Activated naive CD4-positive, alpha-beta T cell (primary cell): ENCODE results near the gene ROMO1.

Source experiments
- DNase-seq, 4 experiments: peaks; one replicate each; lab custom pipeline; 2025; lab: John Stamatoyannopoulos, UW

ROMO1 gene

GRCh38 chr20:35699127-35699956 lies at the start of gene ROMO1, which contains the start of gene NFS1:
TSS of gene ROMO1 (plus strand) at chr20:35699405. CDS start at chr20:35699633, 228 bp downstream.
TSS of gene NFS1 (minus strand) at chr20:35699352. CDS start at chr20:35699288, 64 bp downstream.
- DNase-seq: peak; percentile 61 to 82 (median 74)

- DNase-seq: no peak
Observed at GRCh38 chr20:35650632-35651031, 48.6 kb upstream of the ROMO1 start.

GRCh38 chr20:35651958-35652357 lies 47.2 kb upstream of the ROMO1 start:
- no peak for DNase-seq

- no peak for DNase-seq
Observed at GRCh38 chr20:35652641-35653429, 46.4 kb upstream of the ROMO1 start.

- no peak for DNase-seq
Observed at GRCh38 chr20:35653430-35653734, 45.8 kb upstream of the ROMO1 start.

- no peak for DNase-seq
Observed at GRCh38 chr20:35653893-35654292, 45.3 kb upstream of the ROMO1 start.

- DNase-seq: no peak
Observed at GRCh38 chr20:35654415-35654814, 44.8 kb upstream of the ROMO1 start.

- DNase-seq: no peak
Observed at GRCh38 chr20:35657271-35657670, 41.9 kb upstream of the ROMO1 start.

- DNase-seq: no peak
Observed at GRCh38 chr20:35660122-35660937, 38.9 kb upstream of the ROMO1 start.

- DNase-seq: no peak
Observed at GRCh38 chr20:35661053-35661452, 38.2 kb upstream of the ROMO1 start.

- DNase-seq: no peak
Observed at GRCh38 chr20:35661908-35662307, 37.3 kb upstream of the ROMO1 start.

GRCh38 chr20:35662551-35662950 lies 36.7 kb upstream of the ROMO1 start:
- no peak for DNase-seq

GRCh38 chr20:35663516-35664465 lies 35.4 kb upstream of the ROMO1 start:
- DNase-seq: peak; percentile 50 to 64 (median 52)

- DNase-seq: peak; percentile 83 to 90 (median 87)
Observed at GRCh38 chr20:35664466-35665206, 34.6 kb upstream of the ROMO1 start, which contains the start of the genes CPNE1 and RBM12. TSS of gene CPNE1 (minus strand) at chr20:35664900. CDS start at chr20:35632923, 31,977 bp downstream. TSS of gene RBM12 (minus strand) at chr20:35664900. CDS start at chr20:35655322, 9,578 bp downstream.

GRCh38 chr20:35665949-35666288 lies 33.3 kb upstream of the ROMO1 start:
- DNase-seq: no peak

- no peak for DNase-seq
Observed at GRCh38 chr20:35669221-35669620, 30.0 kb upstream of the ROMO1 start.

GRCh38 chr20:35669681-35670080 lies 29.5 kb upstream of the ROMO1 start:
- DNase-seq: no peak

GRCh38 chr20:35673884-35674283 lies 25.3 kb upstream of the ROMO1 start:
- DNase-seq: no peak

GRCh38 chr20:35674921-35675320 lies 24.3 kb upstream of the ROMO1 start:
- no peak for DNase-seq

GRCh38 chr20:35680452-35681183 lies 18.6 kb upstream of the ROMO1 start:
- no peak for DNase-seq
